GM19193 (cell line): ENCODE results near the gene KRT35.

Experiments
- POLR2A ChIP-seq: IDR thresholded peaks from 4 replicates; pipeline ENCODE4 v1.6.1; 2011; ENCODE audit not compliant: insufficient read depth, insufficient read length; ENCODE audit errors: extremely low read depth

Gene KRT35

GRCh38 chr17:41481036-41481435, at the start of gene KRT35:
TSS of gene KRT35 (minus strand) at chr17:41481151. CDS start at chr17:41481097, 54 bp downstream.
- no peak for TF ChIP-seq POLR2A

- no peak for TF ChIP-seq POLR2A
Observed at GRCh38 chr17:41530062-41531048, 49.4 kb upstream of the KRT35 start.

- TF ChIP-seq POLR2A: no peak
Observed at GRCh38 chr17:41529491-41529915, 48.6 kb upstream of the KRT35 start.

- TF ChIP-seq POLR2A: no peak
Observed at GRCh38 chr17:41528959-41529353, 48.0 kb upstream of the KRT35 start.

DNA sequence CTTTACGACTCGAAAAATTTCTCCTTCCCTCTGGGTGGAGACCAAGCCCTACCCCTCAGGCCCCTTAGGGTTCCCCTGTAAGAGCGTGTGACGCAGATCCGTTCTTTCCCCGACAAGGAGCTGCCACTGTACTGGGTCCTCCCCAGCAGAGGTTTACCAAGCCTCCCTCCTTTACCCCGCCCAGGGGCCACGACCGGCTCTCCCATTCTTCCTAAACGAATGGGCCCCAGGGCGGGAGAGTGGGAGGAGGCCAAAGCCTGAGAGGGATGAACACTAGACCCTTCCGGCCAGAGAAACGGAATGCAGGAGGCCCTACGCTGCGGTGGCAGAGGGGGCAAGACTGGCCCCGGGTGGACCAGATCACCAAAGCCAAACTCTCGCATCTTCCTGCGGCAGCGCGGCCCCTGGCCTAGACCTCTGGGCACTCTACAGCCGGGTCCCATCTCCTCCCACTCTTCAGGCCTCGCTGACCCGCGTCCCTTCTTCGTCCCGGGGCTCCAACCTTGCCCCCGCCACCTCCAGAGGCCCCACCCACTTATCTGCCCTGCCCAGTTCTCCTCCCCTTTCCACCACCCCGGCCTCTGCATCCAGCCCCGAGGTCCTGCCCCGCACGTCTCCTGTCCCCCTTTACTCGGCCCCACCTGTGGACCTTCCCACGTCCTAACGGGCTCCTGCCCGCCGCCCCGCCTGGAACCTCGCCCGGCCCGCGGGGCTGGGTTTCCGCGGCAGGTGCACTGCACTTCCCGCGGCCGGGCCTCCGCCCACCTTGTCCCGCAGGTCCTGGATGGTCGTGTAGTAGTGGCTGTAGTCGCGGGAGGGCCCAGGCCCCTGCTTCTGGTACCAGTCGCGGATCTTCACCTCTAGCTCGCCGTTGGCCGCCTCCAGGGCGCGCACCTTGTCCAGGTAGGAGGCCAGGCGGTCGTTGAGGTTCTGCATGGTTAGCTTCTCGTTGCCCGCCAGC, 46.4 kb upstream of the KRT35 start:
- no peak for TF ChIP-seq POLR2A

GRCh38 chr17:41524261-41524660, 43.3 kb upstream of the KRT35 start:
- no peak for TF ChIP-seq POLR2A

DNA sequence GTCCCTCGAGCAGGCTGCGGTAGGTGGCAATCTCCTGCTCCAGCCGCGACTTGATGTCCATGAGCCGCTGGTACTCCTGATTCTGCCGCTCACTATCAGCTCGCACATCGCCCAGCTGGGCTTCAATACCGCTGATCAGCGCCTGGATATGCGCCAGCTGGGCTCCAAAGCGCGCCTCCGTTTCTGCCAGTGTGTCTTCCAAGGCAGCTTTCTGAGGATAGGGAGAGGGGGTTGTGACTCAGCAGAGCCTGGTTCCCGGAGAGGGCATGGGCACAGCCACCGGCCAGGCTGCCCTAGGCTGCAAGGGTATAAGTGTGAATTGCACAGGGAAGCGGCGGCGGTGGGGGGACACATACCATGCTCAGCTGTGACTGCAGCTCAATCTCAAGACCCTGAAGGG, 42.8 kb upstream of the KRT35 start:
- no peak for TF ChIP-seq POLR2A

- TF ChIP-seq POLR2A: no peak
Observed at GRCh38 chr17:41523225-41523593, 42.3 kb upstream of the KRT35 start.

GRCh38 chr17:41522301-41523224, 41.6 kb upstream of the KRT35 start:
- TF ChIP-seq POLR2A: no peak

DNA sequence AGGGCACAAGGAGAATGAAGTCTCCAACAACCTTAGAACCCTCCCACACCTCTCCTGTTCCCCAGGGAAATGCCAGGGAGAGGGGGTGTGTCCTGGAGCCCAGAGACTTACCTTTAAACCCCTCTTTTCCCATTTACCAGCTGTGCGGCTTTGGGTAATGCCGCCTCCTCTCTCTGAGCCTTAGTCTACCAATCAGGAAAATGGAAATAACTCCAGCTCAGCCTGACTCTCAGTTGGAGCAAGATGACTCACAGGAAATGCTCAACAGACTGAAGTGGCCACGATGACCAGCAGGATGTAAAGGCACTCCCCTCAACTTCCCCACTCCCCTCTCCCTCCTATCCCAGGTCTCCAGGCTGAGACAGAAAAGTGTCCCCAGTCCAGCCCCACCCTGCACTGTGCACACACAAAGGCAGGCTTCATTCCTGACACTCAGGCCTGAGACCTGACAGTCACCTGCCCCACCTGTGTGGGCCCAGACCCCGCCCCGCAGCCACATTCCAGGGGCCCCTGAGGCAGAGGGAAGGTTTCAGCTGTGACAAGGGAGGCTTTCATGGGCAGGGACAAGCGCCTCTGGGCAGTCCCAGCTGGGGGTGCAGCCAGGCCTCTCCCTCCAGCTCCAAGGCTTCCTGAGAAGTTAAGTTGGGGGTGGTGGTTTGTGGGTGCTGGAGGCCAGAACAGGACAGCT, 40.8 kb upstream of the KRT35 start:
- no peak for TF ChIP-seq POLR2A

DNA sequence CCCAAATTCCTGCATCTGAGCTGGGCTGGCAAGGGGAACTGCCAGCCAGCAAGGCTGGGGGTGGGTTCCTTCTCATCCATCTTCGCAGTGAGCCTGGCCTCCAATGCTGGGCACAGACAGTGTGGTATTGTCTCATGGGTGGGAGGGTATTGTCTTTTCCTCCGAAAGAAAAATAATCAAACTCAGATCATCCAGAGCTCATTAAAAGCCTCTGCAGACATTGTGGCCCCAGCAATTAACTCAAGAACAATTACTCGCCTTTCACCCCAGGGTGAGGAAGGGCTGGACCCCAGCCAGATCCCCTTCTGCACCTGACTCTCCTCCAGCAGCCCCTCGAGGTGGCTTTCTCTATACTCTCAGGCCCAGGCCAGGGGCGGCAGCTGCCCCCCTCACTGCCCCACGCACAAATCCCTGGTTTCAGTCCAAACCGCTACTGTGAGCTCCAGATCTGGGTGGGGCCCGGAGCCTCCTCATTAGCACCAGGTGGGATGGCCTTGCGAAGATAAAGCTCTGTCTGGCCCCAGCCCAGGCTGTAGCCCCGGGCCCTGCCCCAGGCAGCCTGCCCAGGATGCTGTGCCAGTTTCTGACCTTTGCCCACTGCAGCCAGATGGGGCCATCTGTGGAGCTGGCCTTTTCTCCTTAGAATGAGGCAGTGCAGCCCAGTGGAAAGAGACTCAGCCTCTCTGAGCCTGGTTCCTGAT, 40.0 kb upstream of the KRT35 start:
- TF ChIP-seq POLR2A: no peak

GRCh38 chr17:41519501-41520224, 38.7 kb upstream of the KRT35 start:
- no peak for TF ChIP-seq POLR2A

GRCh38 chr17:41518789-41519449, 38.0 kb upstream of the KRT35 start, which contains the start of gene KRT15:
TSS of gene KRT15 (minus strand) at chr17:41518890. CDS start at chr17:41518827, 63 bp downstream.
- TF ChIP-seq POLR2A: no peak
